ENCODE results near the gene CMTM3. TPM values are rescaled to one million over a fixed set of nuclear protein-coding genes. Genes with fewer than 3 reads are reported as not detected.
"Not testable (repeated sequence)": the region's sequence is repeated elsewhere in the genome, so short reads cannot be mapped to it uniquely, and the experiment has no call there.

Gene CMTM3
- total RNA-seq, 1 donor from 2014 or later: 62.4 TPM

DNA sequence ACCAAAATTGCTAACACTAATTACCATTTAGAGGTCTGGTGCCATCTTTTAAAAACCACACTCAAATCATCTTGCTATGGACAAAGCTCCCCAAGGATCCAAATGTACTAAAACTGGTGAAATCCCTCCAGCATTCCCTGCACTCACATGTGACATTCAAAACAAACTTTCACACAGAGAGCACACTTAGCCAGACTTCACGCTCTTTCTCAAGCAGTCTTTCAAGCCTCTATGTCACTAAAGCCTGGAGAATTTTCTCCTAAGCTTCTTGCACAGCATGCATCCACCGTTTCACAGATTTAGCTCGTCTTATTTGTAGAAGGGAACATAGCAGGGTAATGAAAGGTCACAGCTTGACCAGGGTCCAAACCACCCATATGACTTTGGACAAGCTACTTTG, 19.3 kb downstream of the CMTM3 start:
- no peak overlapping the region for H2AFZ ChIP-seq (ENCODE audit: low read depth, low read length)
- Mint-ChIP-seq H3K27ac (ENCODE audit: unreplicated experiment) (no peak overlapping the region), H3K4me1 (ENCODE audit: low read depth, unreplicated experiment) (peaks cover 23% of the 10 kb centered on the region), H3K4me3 (ENCODE audit: unreplicated experiment) (no peak overlapping the region), H3K9me3 (ENCODE audit: unreplicated experiment) (no peaks in the 10 kb centered on the region), H3K36me3 (ENCODE audit: low read depth, unreplicated experiment) (peaks cover 13% of the 10 kb centered on the region), H3K27me3 (ENCODE audit: low read depth, unreplicated experiment) (no peaks in the 10 kb centered on the region)
- H3K36me3 ChIP-seq (ENCODE audit: insufficient read depth, low read length): no peaks in the 10 kb centered on the region
- H3K27me3 ChIP-seq (ENCODE audit: insufficient read depth, low read length): no peaks in the 10 kb centered on the region
- no peak overlapping the region for H3K9ac ChIP-seq (ENCODE audit: low read length)
- no peaks in the 10 kb centered on the region for H3K9me3 ChIP-seq (ENCODE audit: insufficient read depth, low read depth, low read length)
- FAIRE-seq (no peak), DNase-seq (ENCODE audit: low read depth) (no peak)
- H3K79me2 ChIP-seq (ENCODE audit: insufficient read depth, low read length): no peaks in the 10 kb centered on the region
- no peak overlapping the region for H3K27ac ChIP-seq (ENCODE audit: low read depth, low read length)
- H3K4me3 ChIP-seq (ENCODE audit: insufficient read depth, low read depth, low read length): no peak overlapping the region
- peaks cover 17% of the 10 kb centered on the region for H3K4me1 ChIP-seq (ENCODE audit: insufficient read depth, low read length)
- H3K4me2 ChIP-seq (ENCODE audit: low read length): no peak overlapping the region
- TF ChIP-seq, protein P1, sequence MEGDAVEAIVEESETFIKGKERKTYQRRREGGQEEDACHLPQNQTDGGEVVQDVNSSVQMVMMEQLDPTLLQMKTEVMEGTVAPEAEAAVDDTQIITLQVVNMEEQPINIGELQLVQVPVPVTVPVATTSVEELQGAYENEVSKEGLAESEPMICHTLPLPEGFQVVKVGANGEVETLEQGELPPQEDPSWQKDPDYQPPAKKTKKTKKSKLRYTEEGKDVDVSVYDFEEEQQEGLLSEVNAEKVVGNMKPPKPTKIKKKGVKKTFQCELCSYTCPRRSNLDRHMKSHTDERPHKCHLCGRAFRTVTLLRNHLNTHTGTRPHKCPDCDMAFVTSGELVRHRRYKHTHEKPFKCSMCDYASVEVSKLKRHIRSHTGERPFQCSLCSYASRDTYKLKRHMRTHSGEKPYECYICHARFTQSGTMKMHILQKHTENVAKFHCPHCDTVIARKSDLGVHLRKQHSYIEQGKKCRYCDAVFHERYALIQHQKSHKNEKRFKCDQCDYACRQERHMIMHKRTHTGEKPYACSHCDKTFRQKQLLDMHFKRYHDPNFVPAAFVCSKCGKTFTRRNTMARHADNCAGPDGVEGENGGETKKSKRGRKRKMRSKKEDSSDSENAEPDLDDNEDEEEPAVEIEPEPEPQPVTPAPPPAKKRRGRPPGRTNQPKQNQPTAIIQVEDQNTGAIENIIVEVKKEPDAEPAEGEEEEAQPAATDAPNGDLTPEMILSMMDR (IDR thresholded peaks at IDR 0.05; ENCODE audit: insufficient read depth, low read depth, low read length): no peak
- no peak for TF ChIP-seq EZH2 (IDR thresholded peaks at IDR 0.05; ENCODE audit: insufficient read depth, low read length)
- H4K20me1 ChIP-seq (ENCODE audit: insufficient read depth, low read length): no peaks in the 10 kb centered on the region

DNA sequence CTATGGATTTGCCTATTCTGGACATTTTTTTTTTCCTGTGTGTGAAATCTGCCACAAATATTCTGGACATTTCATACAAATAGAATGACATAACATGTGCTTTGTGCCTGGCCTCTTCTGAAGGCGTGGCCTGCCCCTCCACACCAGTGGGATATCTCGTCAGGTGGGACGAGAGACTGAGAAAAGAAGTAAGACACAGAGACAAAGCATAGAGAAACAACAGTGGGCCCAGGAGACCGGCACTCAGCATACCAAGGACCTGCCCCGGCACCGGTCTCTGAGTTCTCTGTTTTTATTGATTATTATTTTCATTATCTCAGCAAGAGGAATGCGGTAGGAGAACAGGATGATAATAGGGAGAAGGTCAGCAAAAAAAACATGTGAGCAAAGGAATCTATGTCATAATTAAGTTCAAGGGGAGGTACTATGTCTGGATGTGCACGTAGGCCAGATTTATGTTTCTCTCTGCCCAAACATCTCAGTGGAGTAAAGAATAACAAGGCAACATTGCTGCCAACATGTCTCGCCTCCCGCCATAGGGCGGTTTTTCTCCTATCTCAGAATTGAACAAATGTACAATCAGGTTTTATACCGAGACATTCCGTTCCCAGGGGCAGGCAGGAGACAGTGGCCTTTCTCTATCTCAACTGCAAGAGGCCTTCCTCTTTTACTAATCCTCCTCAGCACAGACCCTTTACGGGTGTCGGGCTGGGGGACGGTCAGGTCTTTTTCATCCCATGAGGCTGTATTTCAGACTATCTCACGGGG, 23.3 kb downstream of the CMTM3 start:
- not testable (repeated sequence) for H3K27ac ChIP-seq (ENCODE audit: low read depth, low read length); H4K20me1 ChIP-seq (ENCODE audit: insufficient read depth, low read length); H3K27me3 Mint-ChIP-seq (ENCODE audit: low read depth, unreplicated experiment); H3K27me3 ChIP-seq (ENCODE audit: insufficient read depth, low read length); FAIRE-seq; H3K9me3 ChIP-seq (ENCODE audit: insufficient read depth, low read depth, low read length); H3K4me1 ChIP-seq (ENCODE audit: insufficient read depth, low read length); H2AFZ ChIP-seq (ENCODE audit: low read depth, low read length); H3K4me1 Mint-ChIP-seq (ENCODE audit: low read depth, unreplicated experiment); H3K9me3 Mint-ChIP-seq (ENCODE audit: unreplicated experiment); H3K4me3 Mint-ChIP-seq (ENCODE audit: unreplicated experiment); H3K9ac ChIP-seq (ENCODE audit: low read length); H3K79me2 ChIP-seq (ENCODE audit: insufficient read depth, low read length); H3K4me3 ChIP-seq (ENCODE audit: insufficient read depth, low read depth, low read length); H3K4me2 ChIP-seq (ENCODE audit: low read length); H3K36me3 ChIP-seq (ENCODE audit: insufficient read depth, low read length); DNase-seq (ENCODE audit: low read depth)
- peaks cover 11% of the 10 kb centered on the region for H3K36me3 Mint-ChIP-seq (ENCODE audit: low read depth, unreplicated experiment)
- peak overlapping the region; percentile 20 for H3K27ac Mint-ChIP-seq (ENCODE audit: unreplicated experiment)

DNA sequence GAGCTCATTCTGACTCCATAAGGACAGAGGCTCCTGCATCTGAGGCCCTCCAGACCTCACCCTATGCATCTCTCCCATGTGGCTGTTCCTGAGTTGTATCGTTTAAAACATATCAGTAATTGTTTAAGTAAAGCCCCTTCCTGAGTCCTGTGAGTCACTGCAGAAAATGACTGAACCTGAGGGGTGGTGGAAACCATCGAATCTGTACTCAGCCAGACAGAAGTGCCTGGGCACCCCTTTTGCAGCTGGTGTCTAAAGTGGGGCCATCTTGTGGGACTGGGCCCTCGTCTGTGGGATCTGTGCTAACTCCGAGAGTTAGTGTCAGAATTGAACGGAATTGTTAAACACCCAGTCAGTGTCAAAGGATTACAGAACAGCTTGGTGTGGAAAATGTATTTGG, 25.4 kb downstream of the CMTM3 start:
- H3K4me2 ChIP-seq (ENCODE audit: low read length): no peak overlapping the region
- H3K27ac ChIP-seq (ENCODE audit: low read depth, low read length): no peak overlapping the region
- peaks cover 5% of the 10 kb centered on the region for H3K4me1 Mint-ChIP-seq (ENCODE audit: low read depth, unreplicated experiment)
- H3K9me3 Mint-ChIP-seq (ENCODE audit: unreplicated experiment): no peaks in the 10 kb centered on the region
- no peak overlapping the region for H3K4me3 ChIP-seq (ENCODE audit: insufficient read depth, low read depth, low read length)
- peaks cover 11% of the 10 kb centered on the region for H3K36me3 Mint-ChIP-seq (ENCODE audit: low read depth, unreplicated experiment)
- H3K9me3 ChIP-seq (ENCODE audit: insufficient read depth, low read depth, low read length): no peaks in the 10 kb centered on the region
- TF ChIP-seq EZH2 (IDR thresholded peaks at IDR 0.05; ENCODE audit: insufficient read depth, low read length): no peak
- TF ChIP-seq, protein P1 (IDR thresholded peaks at IDR 0.05; ENCODE audit: insufficient read depth, low read depth, low read length): no peak
- no peaks in the 10 kb centered on the region for H3K36me3 ChIP-seq (ENCODE audit: insufficient read depth, low read length)
- no peak overlapping the region for H3K4me3 Mint-ChIP-seq (ENCODE audit: unreplicated experiment)
- no peak overlapping the region for H2AFZ ChIP-seq (ENCODE audit: low read depth, low read length)
- no peaks in the 10 kb centered on the region for H4K20me1 ChIP-seq (ENCODE audit: insufficient read depth, low read length)
- H3K27me3 Mint-ChIP-seq (ENCODE audit: low read depth, unreplicated experiment): no peaks in the 10 kb centered on the region
- H3K4me1 ChIP-seq (ENCODE audit: insufficient read depth, low read length): no peaks in the 10 kb centered on the region
- H3K79me2 ChIP-seq (ENCODE audit: insufficient read depth, low read length): no peaks in the 10 kb centered on the region
- H3K9ac ChIP-seq (ENCODE audit: low read length): no peak overlapping the region
- no peak overlapping the region for H3K27ac Mint-ChIP-seq (ENCODE audit: unreplicated experiment)
- no peak for DNase-seq (ENCODE audit: low read depth)
- no peaks in the 10 kb centered on the region for H3K27me3 ChIP-seq (ENCODE audit: insufficient read depth, low read length)
- no peak for FAIRE-seq

DNA sequence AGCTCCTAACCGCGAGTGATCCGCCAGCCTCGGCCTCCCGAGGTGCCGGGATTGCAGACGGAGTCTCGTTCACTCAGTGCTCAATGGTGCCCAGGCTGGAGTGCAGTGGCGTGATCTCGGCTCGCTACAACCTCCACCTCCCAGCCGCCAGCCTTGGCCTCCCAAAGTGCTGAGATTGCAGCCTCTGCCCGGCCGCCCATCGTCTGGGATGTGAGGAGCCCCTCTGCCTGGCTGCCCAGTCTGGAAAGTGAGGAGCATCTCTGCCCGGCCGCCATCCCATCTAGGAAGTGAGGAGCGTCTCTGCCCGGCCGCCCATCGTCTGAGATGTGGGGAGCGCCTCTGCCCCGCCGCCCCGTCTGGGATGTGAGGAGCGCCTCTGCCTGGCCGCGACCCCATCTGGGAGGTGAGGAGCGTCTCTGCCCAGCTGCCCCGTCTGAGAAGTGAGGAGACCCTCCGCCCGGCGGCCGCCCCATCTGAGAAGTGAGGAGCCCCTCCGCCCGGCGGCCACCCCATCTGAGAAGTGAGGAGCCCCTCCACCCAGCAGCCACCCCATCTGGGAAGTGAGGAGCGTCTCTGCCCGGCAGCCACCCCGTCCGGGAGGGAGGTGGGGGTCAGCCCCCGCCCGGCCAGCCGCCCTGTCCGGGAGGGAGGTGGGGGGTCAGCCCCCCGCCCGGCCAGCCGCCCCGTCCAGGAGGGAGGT, 26.2 kb downstream of the CMTM3 start:
- not testable (repeated sequence) for H3K36me3 ChIP-seq (ENCODE audit: insufficient read depth, low read length); H3K79me2 ChIP-seq (ENCODE audit: insufficient read depth, low read length); DNase-seq (ENCODE audit: low read depth); H3K27ac ChIP-seq (ENCODE audit: low read depth, low read length); H2AFZ ChIP-seq (ENCODE audit: low read depth, low read length); H4K20me1 ChIP-seq (ENCODE audit: insufficient read depth, low read length); H3K9me3 Mint-ChIP-seq (ENCODE audit: unreplicated experiment); H3K4me3 ChIP-seq (ENCODE audit: insufficient read depth, low read depth, low read length); H3K4me2 ChIP-seq (ENCODE audit: low read length); H3K9me3 ChIP-seq (ENCODE audit: insufficient read depth, low read depth, low read length); FAIRE-seq; H3K4me1 ChIP-seq (ENCODE audit: insufficient read depth, low read length); H3K27ac Mint-ChIP-seq (ENCODE audit: unreplicated experiment); H3K27me3 Mint-ChIP-seq (ENCODE audit: low read depth, unreplicated experiment); H3K4me1 Mint-ChIP-seq (ENCODE audit: low read depth, unreplicated experiment); H3K4me3 Mint-ChIP-seq (ENCODE audit: unreplicated experiment); H3K9ac ChIP-seq (ENCODE audit: low read length); H3K27me3 ChIP-seq (ENCODE audit: insufficient read depth, low read length)
- peaks cover 11% of the 10 kb centered on the region for H3K36me3 Mint-ChIP-seq (ENCODE audit: low read depth, unreplicated experiment)

All from astrocyte (in vitro differentiated cells and primary cell).